Stomach (tissue), 4 donors: Measurements from ENCODE around the gene SLC35A4.

Source experiments
- CTCF ChIP-seq, 7 experiments: fragments of 450-650 bp in 4 of 7; fragments of 200-600 bp in 3 of 7; sonication (generic) in 3 of 7; IDR thresholded peaks; one replicate each; pipeline ENCODE4 v1.5.1; 2016 to 2019; ENCODE audit warnings: antibody characterized with exemption in 7 of 7, control low read depth in 2 of 7, mild to moderate bottlenecking in 1 of 7
- POLR2A ChIP-seq, 4 donors: fragments of 450-650 bp; IDR thresholded peaks; one replicate each; pipeline ENCODE4 v1.6.1; 2016; ENCODE audit warnings: antibody characterized with exemption in 4 of 4, control low read depth in 2 of 4, mild to moderate bottlenecking in 1 of 4, moderate library complexity in 1 of 4

- no peak for TF ChIP-seq POLR2A (IDR thresholded peaks at IDR 0.05)
- TF ChIP-seq CTCF (IDR thresholded peaks at IDR 0.05), result no peak
These were observed 2.0 kb downstream of the SLC35A4 start for GRCh38 chr5:140566665-140567064.
